NCI-H1092 (cell line): ENCODE results near the gene ZNF492.
"Not testable (repeated sequence)": the region's sequence is repeated elsewhere in the genome, so short reads cannot be mapped to it uniquely, and the experiment has no call there.

Source experiments
- DNase-seq: peaks from one replicate; lab custom pipeline; 2025; lab: John Stamatoyannopoulos, UW

Gene ZNF492

GRCh38 chr19:22633706-22634449, at the start of gene ZNF492:
Gene ZNF492, plus strand, starts transcription at chr19:22634324. Its CDS starts 19,076 bp downstream, at chr19:22653400.
- DNase-seq, result peak; percentile 51

DNA sequence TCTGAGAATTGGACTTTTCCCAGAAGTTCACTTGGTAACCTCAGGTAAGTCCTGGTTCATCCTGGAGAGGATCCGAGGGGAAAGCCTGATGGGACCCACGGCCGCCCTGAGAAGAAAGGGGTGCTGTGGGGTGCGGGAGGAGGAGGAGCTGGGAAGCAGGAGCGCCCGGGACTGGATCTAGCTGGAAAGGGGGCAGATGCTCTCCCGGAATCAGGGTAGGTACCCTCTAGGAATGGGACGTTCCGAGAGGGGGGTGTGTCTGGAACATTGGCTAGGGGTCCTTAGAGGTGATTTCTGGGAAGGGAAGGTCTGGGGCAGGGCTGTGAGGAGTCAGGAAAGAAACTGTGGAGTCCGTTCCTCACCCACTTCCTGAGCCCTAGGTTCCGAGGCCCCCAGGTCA, 38.7 kb upstream of the ZNF492 start:
- no peak for DNase-seq

- no peak for DNase-seq
These were observed 38.2 kb upstream of the ZNF492 start for GRCh38 chr19:22595918-22596341.

GRCh38 chr19:22600690-22601648, 33.2 kb upstream of the ZNF492 start:
- no peak for DNase-seq

DNA sequence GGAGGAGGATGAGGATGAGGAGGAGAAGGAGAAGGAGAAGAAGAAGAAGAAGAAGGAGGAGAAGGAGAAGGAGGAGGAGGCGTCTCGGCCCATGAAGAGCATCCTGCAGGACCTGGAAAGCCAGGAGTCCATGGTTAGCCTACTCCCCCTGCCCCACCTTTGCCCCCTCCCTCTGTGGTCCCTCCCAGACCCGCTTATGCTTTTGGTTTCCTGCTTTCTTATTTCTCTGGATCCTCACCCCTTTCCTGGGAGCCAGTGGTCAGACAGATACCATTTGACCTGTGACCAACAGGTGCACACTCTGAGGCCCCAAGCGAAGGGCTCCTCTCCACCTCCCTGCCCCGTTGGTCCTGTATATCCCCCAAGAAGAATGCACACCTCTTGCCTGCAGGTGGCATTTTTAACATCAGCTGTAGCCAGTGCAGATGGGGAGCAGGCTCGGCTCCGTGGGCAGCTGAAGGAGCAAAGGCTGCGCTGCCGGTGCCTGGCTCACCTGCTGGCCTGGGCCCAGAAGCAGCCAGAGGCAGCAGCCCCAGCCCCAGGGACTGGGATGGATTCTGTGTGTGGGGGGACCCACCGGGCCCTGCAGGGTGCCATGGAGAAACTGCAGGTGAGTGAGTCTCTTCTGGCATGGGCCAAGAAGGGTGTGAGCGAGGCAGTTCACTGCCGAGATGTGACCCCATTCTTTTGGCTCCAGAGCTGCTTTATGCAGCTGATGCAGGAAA, 32.1 kb upstream of the ZNF492 start:
- DNase-seq, result no peak

DNA sequence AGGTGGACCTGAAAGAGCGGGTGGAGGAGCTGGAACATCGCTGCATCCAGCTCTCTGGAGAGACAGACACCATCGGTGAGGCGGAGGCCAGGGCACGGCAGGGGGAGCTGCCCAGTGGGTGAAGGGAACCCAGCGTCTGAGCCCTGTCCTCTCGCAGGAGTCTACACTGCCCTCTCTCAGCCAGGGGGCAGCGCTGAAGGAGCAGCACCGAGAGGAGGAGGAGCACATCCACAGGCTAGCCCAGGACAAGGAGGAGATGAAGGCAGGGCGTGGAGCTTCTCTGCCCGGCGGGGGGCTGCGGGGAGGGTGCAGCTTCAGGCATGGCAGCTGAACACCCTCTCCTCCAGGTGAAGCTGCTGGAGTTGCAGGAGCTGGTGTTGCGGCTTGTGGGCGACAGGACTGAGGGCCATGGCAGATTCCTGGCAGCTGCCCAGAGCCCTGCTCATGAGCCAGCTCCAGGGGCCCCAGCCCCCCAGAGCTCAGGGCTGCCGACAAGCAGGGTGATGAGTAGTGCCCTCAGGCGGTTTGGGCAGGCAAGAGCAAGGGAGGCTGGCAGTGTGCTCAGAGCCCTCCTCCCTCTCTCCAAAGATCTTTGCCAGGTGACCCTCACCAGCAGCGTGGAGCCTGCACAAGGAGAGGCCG, 31.4 kb upstream of the ZNF492 start:
- no peak for DNase-seq

DNA sequence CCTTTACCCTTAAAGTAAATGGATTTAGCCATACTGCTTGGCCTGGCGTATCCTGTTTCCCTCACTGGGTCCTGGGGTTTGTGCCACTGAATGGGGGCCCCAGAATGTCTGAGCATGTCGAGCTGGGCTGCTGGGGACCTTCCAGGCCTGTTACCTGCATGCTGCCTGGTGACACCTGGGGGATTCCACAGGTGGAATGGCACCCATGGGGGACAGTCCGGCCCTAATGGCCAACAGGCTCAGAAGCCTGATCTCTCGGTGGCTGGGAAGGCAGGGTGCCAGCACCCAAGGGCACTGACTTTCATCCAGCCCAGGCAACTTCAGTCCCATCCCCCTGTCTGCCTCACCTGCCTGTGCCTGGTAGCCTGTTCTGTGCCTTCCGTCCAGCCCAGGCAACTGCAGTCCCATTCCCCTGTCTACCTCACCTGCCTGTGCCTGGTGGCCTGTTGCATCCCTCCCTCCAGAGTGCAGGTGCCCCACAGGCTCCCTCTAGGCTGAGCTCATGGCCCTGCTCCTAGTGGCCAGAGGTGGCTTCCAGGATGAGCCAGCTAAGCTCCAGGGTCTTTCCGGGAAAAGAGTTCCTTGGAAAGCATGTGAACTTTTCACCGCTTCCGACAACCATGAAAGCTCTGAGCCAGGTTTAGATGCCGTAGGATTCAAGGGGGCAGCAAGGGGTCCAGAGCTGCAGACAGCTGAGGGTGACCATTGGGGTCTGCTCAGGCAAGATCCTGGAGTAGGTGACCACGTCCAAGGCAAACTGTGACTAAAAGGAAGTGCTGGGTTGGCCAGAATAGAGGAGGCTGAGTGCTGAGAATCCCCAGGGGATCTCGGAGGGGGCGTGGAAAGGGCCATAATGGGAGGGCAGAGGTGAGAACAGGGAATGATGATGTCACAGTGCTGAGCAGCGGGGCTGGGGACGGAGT, 30.3 kb upstream of the ZNF492 start:
- no peak for DNase-seq

DNA sequence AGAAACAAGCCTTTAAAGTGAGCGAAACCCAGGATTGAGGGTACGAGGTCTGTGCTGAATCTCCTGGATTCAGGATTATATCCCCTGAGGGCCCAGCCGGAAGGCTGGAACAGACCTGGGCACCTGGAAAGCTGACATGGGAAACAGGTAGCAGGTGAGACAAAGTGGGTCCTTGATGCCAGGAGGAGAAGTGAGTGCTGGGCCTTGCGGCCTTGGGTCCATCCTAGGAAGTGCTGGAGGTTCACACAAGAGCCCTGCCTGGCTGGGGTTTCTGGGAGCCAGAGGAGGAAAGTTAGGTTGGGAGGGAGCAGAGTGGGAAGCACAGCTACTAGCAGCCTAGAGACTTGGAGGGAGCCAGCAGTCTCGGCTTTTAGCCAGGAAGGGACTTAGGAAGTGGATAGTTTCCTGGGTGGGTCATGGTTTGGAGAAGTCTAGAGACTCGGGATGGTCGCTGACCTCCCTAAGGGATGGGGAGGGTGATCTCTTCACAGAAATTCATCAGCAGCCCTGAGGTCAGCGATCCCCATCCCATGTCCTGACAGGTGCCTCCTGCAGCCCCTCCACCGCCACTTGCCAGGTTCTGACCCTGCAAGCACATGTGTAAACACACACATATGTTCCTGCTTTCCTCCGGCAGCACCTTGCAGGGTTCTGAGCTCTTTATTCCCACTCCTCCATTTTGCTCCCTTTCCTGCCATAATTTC, 29.4 kb upstream of the ZNF492 start:
- DNase-seq, result no peak

DNA sequence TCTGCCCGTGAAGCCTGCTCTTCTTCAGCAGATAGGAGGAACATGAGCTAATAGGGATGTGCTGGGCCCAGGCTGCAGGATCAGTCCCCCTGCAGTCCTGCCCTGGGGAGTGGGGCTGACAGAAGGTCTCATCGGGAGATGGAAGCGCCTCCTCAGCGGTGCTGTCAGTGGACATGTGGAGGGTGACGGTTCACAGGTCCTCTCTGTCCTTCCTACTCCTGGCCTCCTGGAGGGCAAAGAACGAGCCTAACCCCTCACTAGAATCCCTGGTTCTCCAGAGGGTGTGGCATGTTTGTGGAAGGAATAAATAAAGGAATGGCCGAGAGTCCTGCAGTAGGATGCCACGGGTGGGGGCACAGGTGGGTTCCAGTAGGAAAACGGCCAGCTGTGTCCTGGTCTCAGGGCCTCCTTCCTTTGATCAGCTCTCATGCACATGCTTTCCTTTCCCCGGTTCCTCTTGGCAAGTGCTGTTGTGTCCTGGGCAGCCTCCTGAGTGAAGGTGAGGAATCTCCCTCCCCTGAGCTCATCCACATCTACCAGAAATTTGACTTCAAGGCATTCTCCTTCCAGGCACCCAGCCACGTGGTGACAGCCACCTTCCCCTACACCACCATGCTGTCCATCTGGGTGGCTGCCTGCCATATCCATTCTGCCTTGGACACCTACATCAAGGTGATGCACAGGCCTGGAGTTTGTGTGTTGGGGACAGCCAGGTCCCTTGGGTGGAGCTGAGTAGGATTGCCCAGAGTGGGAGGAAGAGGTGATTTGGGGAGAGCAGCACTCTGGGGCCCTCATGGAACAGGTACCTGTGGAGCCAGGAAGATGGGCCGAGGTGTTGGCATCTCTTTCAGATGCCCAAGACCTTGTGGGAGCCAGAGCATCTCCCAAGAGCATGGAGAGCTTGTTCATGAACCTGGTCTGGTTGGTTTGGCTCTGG, 28.6 kb upstream of the ZNF492 start:
- no peak for DNase-seq

- no peak for DNase-seq
These were observed 27.9 kb upstream of the ZNF492 start for GRCh38 chr19:22606212-22606553.

DNA sequence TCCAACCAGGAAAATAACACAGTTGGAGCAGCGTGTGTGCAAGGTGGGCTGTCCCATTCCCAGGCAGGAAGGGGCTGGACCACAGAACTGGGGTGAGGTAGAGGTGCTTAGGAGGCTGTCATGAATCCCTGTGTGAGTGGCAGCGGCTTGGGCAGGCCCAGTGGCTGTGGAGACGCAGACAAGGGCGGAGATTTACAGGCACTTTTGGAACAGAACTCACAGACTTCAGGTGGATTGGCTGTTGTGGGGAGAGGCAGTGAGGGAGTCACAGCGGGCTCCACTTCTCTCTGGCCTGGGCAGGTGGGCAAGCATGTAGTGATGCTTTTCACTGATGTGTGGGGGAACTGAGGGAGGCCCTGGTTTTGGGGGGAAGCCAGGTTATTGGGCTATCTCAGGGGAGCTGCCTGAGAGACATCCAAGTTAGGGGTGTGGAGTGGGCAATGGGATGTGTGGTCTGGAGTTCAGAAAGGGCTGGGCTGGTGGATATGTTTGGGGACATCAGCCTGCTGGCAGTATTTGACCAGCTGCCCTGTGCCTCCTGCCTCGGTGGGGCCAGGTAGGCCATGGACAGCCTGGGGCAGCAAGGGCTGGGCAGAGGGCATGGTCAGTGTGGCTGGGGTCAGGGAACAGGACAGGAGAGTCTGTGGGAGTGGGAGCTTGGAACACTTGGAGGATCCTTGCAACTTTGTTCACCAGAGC, 27.0 kb upstream of the ZNF492 start:
- DNase-seq, result no peak

DNA sequence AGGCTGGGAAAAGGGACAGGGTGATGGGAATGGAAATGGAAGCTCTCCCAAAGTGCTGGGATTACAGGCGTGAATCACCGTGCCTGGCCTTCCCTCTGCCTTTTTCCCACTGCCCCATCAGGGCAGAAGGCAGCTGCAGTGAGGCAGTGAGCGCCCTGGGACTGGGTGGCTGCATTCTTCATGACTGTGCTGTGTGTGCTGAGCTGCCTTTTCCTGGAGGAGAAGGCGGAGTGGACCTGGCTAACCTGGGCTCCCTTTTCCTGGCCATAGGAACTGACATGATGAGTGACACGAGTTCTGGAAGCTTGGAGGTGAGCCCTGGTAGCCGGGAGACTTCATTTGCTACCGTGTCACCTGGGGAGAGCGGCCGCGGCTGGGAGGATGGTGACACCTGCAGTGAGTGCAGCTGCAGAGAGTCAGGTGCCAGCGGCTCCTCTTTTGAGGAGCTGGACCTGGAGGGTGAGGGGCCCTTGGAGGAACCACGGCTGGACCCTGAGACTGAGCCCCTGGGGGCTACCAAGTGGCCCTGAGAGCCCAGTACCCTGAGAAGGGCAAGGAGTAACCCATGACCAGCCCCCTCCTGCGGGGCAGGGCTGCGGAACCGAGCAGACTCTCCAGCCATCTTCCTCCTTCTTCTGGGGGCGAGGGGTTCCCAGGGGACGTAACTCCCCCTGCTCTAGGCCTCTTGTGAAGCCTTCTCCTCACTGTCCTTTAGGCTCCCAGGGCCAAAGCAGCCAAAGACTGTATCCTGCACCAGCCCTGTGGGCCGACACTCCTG, 26.3 kb upstream of the ZNF492 start:
- DNase-seq, result no peak

- DNase-seq, result no peak
These were observed 25.7 kb upstream of the ZNF492 start for GRCh38 chr19:22608441-22608840.

DNA sequence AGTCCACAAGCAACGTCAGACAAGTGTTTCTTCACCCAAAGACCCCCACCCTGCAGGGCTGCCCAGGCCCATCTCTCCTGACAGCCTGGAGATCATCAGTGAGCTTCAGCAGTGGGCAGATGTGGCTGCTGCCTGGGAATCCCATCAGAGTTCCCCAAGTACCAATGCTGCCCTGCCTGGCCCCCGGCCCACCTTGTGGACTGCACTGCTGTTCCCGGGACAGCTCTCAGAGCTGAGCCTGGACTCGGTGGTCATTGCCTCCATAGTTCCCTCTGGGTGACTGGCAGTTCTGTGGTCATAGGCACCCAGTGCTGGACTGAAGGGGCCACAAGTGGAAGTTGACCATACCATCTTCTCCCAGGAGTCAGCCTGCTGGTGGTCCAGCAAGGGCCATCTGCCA, 24.5 kb upstream of the ZNF492 start:
- no peak for DNase-seq

- DNase-seq, result no peak
These were observed 24.0 kb upstream of the ZNF492 start for GRCh38 chr19:22610121-22610520.

DNA sequence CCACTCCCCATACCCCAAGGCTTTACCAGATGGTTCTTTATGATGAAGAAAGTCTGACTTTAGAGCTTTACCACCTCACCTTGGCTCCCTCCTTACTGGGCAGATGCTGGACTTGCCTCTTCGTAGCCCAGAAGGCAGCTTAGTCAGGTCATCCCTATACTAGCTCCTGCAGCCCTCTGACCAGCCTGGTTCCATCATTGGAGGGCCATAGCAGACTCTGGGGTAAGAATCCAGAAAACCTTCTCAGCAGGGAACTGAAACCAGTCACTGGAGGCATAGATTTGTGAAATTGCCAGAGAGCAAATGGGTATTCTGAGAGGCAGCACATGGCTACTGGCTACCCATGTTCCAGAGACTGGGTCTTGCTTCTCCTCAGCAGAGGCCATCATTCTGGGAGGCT, 21.8 kb upstream of the ZNF492 start:
- no peak for DNase-seq

DNA sequence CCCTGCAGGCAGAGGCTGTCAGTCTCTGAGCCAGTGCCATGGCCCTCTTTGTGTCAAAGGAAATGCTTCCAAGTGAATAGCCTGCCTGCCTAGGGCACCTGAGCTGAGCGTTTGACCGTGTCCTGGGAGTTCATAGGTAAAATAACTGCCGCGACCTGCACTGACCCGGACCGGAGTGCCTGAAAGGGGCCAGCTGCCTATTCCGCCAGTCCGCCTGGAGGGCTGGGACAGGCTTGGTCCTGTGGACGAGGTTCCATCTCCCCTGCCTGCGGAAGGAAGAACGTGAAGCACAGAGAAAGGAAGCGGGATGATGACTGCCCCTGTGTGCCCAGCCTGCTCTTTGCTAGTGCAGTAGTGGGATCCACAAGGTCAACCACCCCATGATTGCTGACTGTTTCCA, 17.5 kb upstream of the ZNF492 start:
- DNase-seq, result no peak

GRCh38 chr19:22617181-22617580, 16.9 kb upstream of the ZNF492 start:
- DNase-seq, result not testable (repeated sequence)
